ENCODE results near the gene CHST10. TPM values are rescaled to one million over a fixed set of nuclear protein-coding genes. Genes with fewer than 3 reads are reported as not detected.
"Not testable (repeated sequence)": the region's sequence is repeated elsewhere in the genome, so short reads cannot be mapped to it uniquely, and the experiment has no call there.

CHST10 gene
- total RNA-seq, 1 experiment from 2014 or later: 22.6 TPM

GRCh38 chr2:100359576-100359975 is 57.9 kb downstream of the CHST10 start:
- no peaks in the 10 kb centered on the region for H3K9me2 ChIP-seq (replicated peaks; ENCODE audit: insufficient read depth, low read length)
- H4K20me1 ChIP-seq (ENCODE audit: insufficient read depth, low read depth, low read length): no peaks in the 10 kb centered on the region
- no peaks in the 10 kb centered on the region for H3K79me2 ChIP-seq (ENCODE audit: low read length)
- DNase-seq: no peak
- no peaks in the 10 kb centered on the region for H3K27me3 ChIP-seq (ENCODE audit: low read length)
- H3K4me2 ChIP-seq (ENCODE audit: low read depth, low read length, poor library complexity, severe bottlenecking): no peak overlapping the region
- no peak overlapping the region for H3K27ac ChIP-seq (ENCODE audit: low read length)
- no peak overlapping the region for H3K4me3 ChIP-seq (ENCODE audit: low read length)
- no peaks in the 10 kb centered on the region for H3K9me3 ChIP-seq (ENCODE audit: low read length)
- no peaks in the 10 kb centered on the region for H3K36me3 ChIP-seq (ENCODE audit: insufficient read depth, low read length)
- H3K4me1 ChIP-seq (ENCODE audit: low read length): no peaks in the 10 kb centered on the region
- H2AFZ ChIP-seq (ENCODE audit: low read length): no peak overlapping the region
- H3K9ac ChIP-seq (ENCODE audit: low read length): no peak overlapping the region

DNA sequence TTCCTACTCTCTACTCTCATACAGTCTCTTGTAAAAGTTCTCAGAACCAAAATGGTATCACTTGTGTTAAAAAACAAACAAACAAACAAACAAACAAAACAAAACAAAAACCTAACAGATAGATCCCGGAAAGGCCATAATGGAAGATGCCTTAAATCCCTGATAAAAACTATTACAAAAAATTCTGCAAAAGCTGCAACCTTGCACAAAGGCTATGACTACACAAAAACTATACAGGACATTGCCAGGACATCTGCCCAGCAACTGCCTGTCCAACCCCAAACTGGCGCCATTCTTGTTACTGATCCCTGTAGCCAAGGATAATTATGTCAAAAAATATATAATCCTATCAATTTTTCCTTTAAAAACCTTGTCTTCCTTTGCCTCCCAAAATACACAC is 58.9 kb downstream of the CHST10 start:
- H3K27me3 ChIP-seq (ENCODE audit: low read length): no peaks in the 10 kb centered on the region
- H2AFZ ChIP-seq (ENCODE audit: low read length): no peak overlapping the region
- no peak overlapping the region for H3K4me3 ChIP-seq (ENCODE audit: low read length)
- H3K27ac ChIP-seq (ENCODE audit: low read length): no peak overlapping the region
- no peak overlapping the region for H3K4me2 ChIP-seq (ENCODE audit: low read depth, low read length, poor library complexity, severe bottlenecking)
- no peaks in the 10 kb centered on the region for H3K36me3 ChIP-seq (ENCODE audit: insufficient read depth, low read length)
- H3K79me2 ChIP-seq (ENCODE audit: low read length): no peaks in the 10 kb centered on the region
- no peaks in the 10 kb centered on the region for H4K20me1 ChIP-seq (ENCODE audit: insufficient read depth, low read depth, low read length)
- DNase-seq: no peak
- no peaks in the 10 kb centered on the region for H3K9me3 ChIP-seq (ENCODE audit: low read length)
- H3K9ac ChIP-seq (ENCODE audit: low read length): no peak overlapping the region
- no peaks in the 10 kb centered on the region for H3K9me2 ChIP-seq (replicated peaks; ENCODE audit: insufficient read depth, low read length)
- no peaks in the 10 kb centered on the region for H3K4me1 ChIP-seq (ENCODE audit: low read length)

- Histone ChIP-seq H3K9me3 (ENCODE audit: low read length) (no peaks in the 10 kb centered on the region), H3K9ac (ENCODE audit: low read length) (no peak overlapping the region), H2AFZ (ENCODE audit: low read length) (no peak overlapping the region), H3K4me1 (ENCODE audit: low read length) (no peaks in the 10 kb centered on the region), H3K36me3 (ENCODE audit: insufficient read depth, low read length) (no peaks in the 10 kb centered on the region), H3K4me3 (ENCODE audit: low read length) (no peak overlapping the region), H3K79me2 (ENCODE audit: low read length) (no peaks in the 10 kb centered on the region), H3K27me3 (ENCODE audit: low read length) (no peaks in the 10 kb centered on the region), H4K20me1 (ENCODE audit: insufficient read depth, low read depth, low read length) (no peaks in the 10 kb centered on the region), H3K4me2 (ENCODE audit: low read depth, low read length, poor library complexity, severe bottlenecking) (no peak overlapping the region), H3K9me2 (replicated peaks; ENCODE audit: insufficient read depth, low read length) (no peaks in the 10 kb centered on the region), H3K27ac (ENCODE audit: low read length) (no peak overlapping the region)
- no peak for DNase-seq
Measured at GRCh38 chr2:100352521-100352920, 64.9 kb downstream of the CHST10 start.

GRCh38 chr2:100350661-100351185 is 66.7 kb downstream of the CHST10 start:
- H3K9me3 ChIP-seq (ENCODE audit: low read length): no peaks in the 10 kb centered on the region
- no peak overlapping the region for H3K27ac ChIP-seq (ENCODE audit: low read length)
- no peak for DNase-seq
- no peaks in the 10 kb centered on the region for H3K4me1 ChIP-seq (ENCODE audit: low read length)
- no peaks in the 10 kb centered on the region for H3K36me3 ChIP-seq (ENCODE audit: insufficient read depth, low read length)
- H2AFZ ChIP-seq (ENCODE audit: low read length): no peak overlapping the region
- H3K9me2 ChIP-seq (replicated peaks; ENCODE audit: insufficient read depth, low read length): no peaks in the 10 kb centered on the region
- no peak overlapping the region for H3K4me2 ChIP-seq (ENCODE audit: low read depth, low read length, poor library complexity, severe bottlenecking)
- H3K79me2 ChIP-seq (ENCODE audit: low read length): no peaks in the 10 kb centered on the region
- H4K20me1 ChIP-seq (ENCODE audit: insufficient read depth, low read depth, low read length): no peaks in the 10 kb centered on the region
- H3K4me3 ChIP-seq (ENCODE audit: low read length): no peak overlapping the region
- no peaks in the 10 kb centered on the region for H3K27me3 ChIP-seq (ENCODE audit: low read length)
- no peak overlapping the region for H3K9ac ChIP-seq (ENCODE audit: low read length)

- H2AFZ ChIP-seq (ENCODE audit: low read length); H3K9ac ChIP-seq (ENCODE audit: low read length); H3K36me3 ChIP-seq (ENCODE audit: insufficient read depth, low read length); DNase-seq; H3K27ac ChIP-seq (ENCODE audit: low read length); H3K4me1 ChIP-seq (ENCODE audit: low read length); H3K9me2 ChIP-seq (replicated peaks; ENCODE audit: insufficient read depth, low read length); H3K27me3 ChIP-seq (ENCODE audit: low read length); H3K4me2 ChIP-seq (ENCODE audit: low read depth, low read length, poor library complexity, severe bottlenecking); H3K4me3 ChIP-seq (ENCODE audit: low read length); H3K79me2 ChIP-seq (ENCODE audit: low read length); H4K20me1 ChIP-seq (ENCODE audit: insufficient read depth, low read depth, low read length); H3K9me3 ChIP-seq (ENCODE audit: low read length): not testable (repeated sequence)
Measured at GRCh38 chr2:100345144-100345543, 72.3 kb downstream of the CHST10 start.

DNA sequence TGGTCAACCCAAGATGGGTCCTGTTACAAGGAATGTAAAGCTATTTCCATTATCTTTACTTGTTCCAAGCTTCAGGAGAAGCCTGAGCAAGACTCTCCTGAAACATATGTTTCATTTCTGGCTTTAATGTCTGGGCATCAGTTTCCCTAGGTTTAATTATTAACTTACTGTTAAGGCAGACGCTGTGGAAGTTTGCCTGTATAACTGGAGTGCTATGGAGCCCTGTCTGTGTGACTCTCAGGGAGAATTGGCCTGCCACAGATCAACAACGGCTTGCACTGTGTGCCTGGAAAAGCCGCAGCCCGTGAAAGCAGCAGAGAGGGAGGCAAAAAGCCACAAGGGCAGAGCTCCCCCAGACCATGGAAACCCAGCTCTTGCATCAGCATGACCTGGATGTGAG is 73.0 kb downstream of the CHST10 start:
- Histone ChIP-seq H3K9ac (ENCODE audit: low read length) (no peak overlapping the region), H3K4me2 (ENCODE audit: low read depth, low read length, poor library complexity, severe bottlenecking) (no peak overlapping the region), H2AFZ (ENCODE audit: low read length) (no peak overlapping the region), H3K4me3 (ENCODE audit: low read length) (no peak overlapping the region), H3K27me3 (ENCODE audit: low read length) (no peaks in the 10 kb centered on the region), H3K9me2 (replicated peaks; ENCODE audit: insufficient read depth, low read length) (no peaks in the 10 kb centered on the region), H3K36me3 (ENCODE audit: insufficient read depth, low read length) (no peaks in the 10 kb centered on the region), H3K79me2 (ENCODE audit: low read length) (no peaks in the 10 kb centered on the region), H3K4me1 (ENCODE audit: low read length) (no peaks in the 10 kb centered on the region), H3K27ac (ENCODE audit: low read length) (no peak overlapping the region), H3K9me3 (ENCODE audit: low read length) (no peaks in the 10 kb centered on the region), H4K20me1 (ENCODE audit: insufficient read depth, low read depth, low read length) (no peaks in the 10 kb centered on the region)
- DNase-seq: no peak

- not testable (repeated sequence) for H3K79me2 ChIP-seq (ENCODE audit: low read length); H3K9me2 ChIP-seq (replicated peaks; ENCODE audit: insufficient read depth, low read length); H3K9ac ChIP-seq (ENCODE audit: low read length); H3K27me3 ChIP-seq (ENCODE audit: low read length); H3K27ac ChIP-seq (ENCODE audit: low read length); H3K36me3 ChIP-seq (ENCODE audit: insufficient read depth, low read length); H4K20me1 ChIP-seq (ENCODE audit: insufficient read depth, low read depth, low read length); DNase-seq; H2AFZ ChIP-seq (ENCODE audit: low read length); H3K4me2 ChIP-seq (ENCODE audit: low read depth, low read length, poor library complexity, severe bottlenecking); H3K4me1 ChIP-seq (ENCODE audit: low read length); H3K4me3 ChIP-seq (ENCODE audit: low read length); H3K9me3 ChIP-seq (ENCODE audit: low read length)
Measured at GRCh38 chr2:100342466-100342865, 75.0 kb downstream of the CHST10 start.
